HCT116 (cell line): ENCODE results near the gene FGF19. TPM values are rescaled to one million over a fixed set of nuclear protein-coding genes. Genes with fewer than 3 reads are reported as not detected.

Experiments used
- ATAC-seq: fragments of 200-7000 bp; cut with Tn5 transposase; 2 replicates; pipeline ENCODE4 v1.9.1; 2020; ENCODE audit warnings: mild to moderate bottlenecking, moderate library complexity
- BruUV-seq: library from RNA; stranded (reverse); fragments of 400-500 nt; replicated peaks from 2 replicates; lab custom pipeline; 2021; lab: Mats Ljungman, UMichigan
- CTCF ChIA-PET: fragments of 300-600 bp; sonication (Branson Sonifier 250); formaldehyde crosslinking; loops from one replicate; lab custom pipeline; 2021; ENCODE audit warnings: antibody characterized with exemption; lab: Charles Lee
- POLR2A ChIA-PET: fragments of 300-600, 350-600 bp; sonication (Branson Sonifier 250); formaldehyde crosslinking; loops from one replicate; lab custom pipeline; 2021; ENCODE audit warnings: antibody characterized with exemption; lab: Charles Lee
- RAD21 ChIA-PET, 2 experiments: fragments of 300-600 bp; sonication (Branson Sonifier 250); formaldehyde crosslinking; loops; one replicate each; lab custom pipeline; 2023; ENCODE audit warnings: low total read pairs in 2 of 2; ENCODE audit not compliant: uncharacterized antibody in 2 of 2, unreplicated experiment in 2 of 2, low non-redundant PET in 1 of 2; lab: Charles Lee
- DNase-seq: peaks from one replicate; pipeline ENCODE4 v3.0.0-alpha.2; 2010; ENCODE audit warnings: low read depth, low spot score
- H2AFZ ChIP-seq: fragments of 200-600 bp; shearing (Covaris generic), sonication (generic); 2 replicates; pipeline ENCODE4 v1.6.1; 2017; ENCODE audit warnings: low read depth, mixed run types, mixed read lengths, antibody characterized with exemption, low read length; ENCODE audit not compliant: poor library complexity, severe bottlenecking
- H3K27ac ChIP-seq: 2 replicates; pipeline ENCODE4 v1.5.1; 2012; ENCODE audit warnings: low read depth, low read length
- H3K27me3 ChIP-seq: fragments of 200-600 bp; sonication (generic); 2 replicates; pipeline ENCODE4 v1.6.1; 2016; ENCODE audit warnings: mixed run types, low read length, mixed read lengths; ENCODE audit not compliant: insufficient read depth
- H3K36me3 ChIP-seq, 2 experiments: fragments of 200-500 bp in 1 of 2; fragments of 200-600 bp in 1 of 2; sonication (Bioruptor generic) in 1 of 2; sonication (generic) in 1 of 2; 2 replicates each; pipeline versions ENCODE4 v1.5.1 to v1.6.1; 2014 to 2016; ENCODE audit warnings: low read length in 2 of 2, inconsistent platforms in 1 of 2, mixed read lengths in 1 of 2, mixed run types in 1 of 2; ENCODE audit not compliant: insufficient read depth in 2 of 2, control insufficient read depth in 1 of 2
- H3K4me1 ChIP-seq, 2 experiments: fragments of 200-600 bp in 1 of 2; sonication (generic) in 1 of 2; 2 replicates each; pipeline versions ENCODE4 v1.5.1 to v1.6.1; 2012 to 2017; ENCODE audit warnings: low read length in 2 of 2, inconsistent platforms in 1 of 2, mild to moderate bottlenecking in 1 of 2, mixed read lengths in 1 of 2, mixed run types in 1 of 2, moderate library complexity in 1 of 2; ENCODE audit not compliant: insufficient read depth in 2 of 2, control insufficient read depth in 1 of 2
- H3K4me2 ChIP-seq: fragments of 200-600 bp; sonication (generic); 2 replicates; pipeline ENCODE4 v1.6.1; 2017; ENCODE audit warnings: mixed run types, low read length, mixed read lengths
- H3K4me3 ChIP-seq, 2 experiments: fragments of 200-600 bp in 1 of 2; sonication (generic) in 1 of 2; replicated peaks in 1 of 2; 2 replicates each; pipeline ENCODE4 v1.5.1; 2011 to 2016; ENCODE audit warnings: low read length in 2 of 2, control low read depth in 1 of 2, low read depth in 1 of 2, mild to moderate bottlenecking in 1 of 2, mixed read lengths in 1 of 2, mixed run types in 1 of 2
- H3K79me2 ChIP-seq: fragments of 200-600 bp; sonication (generic); 2 replicates; pipeline ENCODE4 v1.6.1; 2017; ENCODE audit warnings: mild to moderate bottlenecking, mixed run types, low read length, moderate library complexity, mixed read lengths; ENCODE audit not compliant: insufficient read depth
- H3K9ac ChIP-seq: fragments of 200-600 bp; sonication (generic); 2 replicates; pipeline ENCODE4 v1.6.1; 2016; ENCODE audit warnings: low read length, mixed read lengths
- H3K9me2 ChIP-seq: fragments of 200-600 bp; sonication (generic), shearing (Covaris generic); 2 replicates; pipeline ENCODE4 v1.6.1; 2017; ENCODE audit warnings: mixed run types, mild to moderate bottlenecking, moderate library complexity; ENCODE audit not compliant: insufficient read depth
- H3K9me3 ChIP-seq, 2 experiments: fragments of 200-500 bp in 1 of 2; fragments of 200-600 bp in 1 of 2; sonication (Bioruptor generic) in 1 of 2; sonication (generic) in 1 of 2; 2 replicates each; pipeline ENCODE4 v1.6.1; 2014 to 2017; ENCODE audit warnings: low read length in 2 of 2, mixed read lengths in 2 of 2, inconsistent platforms in 1 of 2, low read depth in 1 of 2, mild to moderate bottlenecking in 1 of 2, mixed run types in 1 of 2, moderate library complexity in 1 of 2; ENCODE audit not compliant: control insufficient read depth in 1 of 2, insufficient read depth in 1 of 2
- H4K20me1 ChIP-seq: fragments of 200-600 bp; sonication (generic), shearing (Covaris generic); 2 replicates; pipeline ENCODE4 v1.6.1; 2017; ENCODE audit warnings: mixed run types, mild to moderate bottlenecking, moderate library complexity; ENCODE audit not compliant: insufficient read depth
- CBX3 ChIP-seq: IDR thresholded peaks from 2 replicates; pipeline ENCODE4 v1.6.1; 2012; ENCODE audit warnings: low read depth
- CEBPB ChIP-seq: IDR thresholded peaks from 2 replicates; pipeline ENCODE4 v1.6.1; 2012; ENCODE audit warnings: low read depth
- EZH2phosphoT487 ChIP-seq: fragments of 200-600 bp; IDR thresholded peaks from 2 replicates; pipeline ENCODE4 v1.6.1; 2018; ENCODE audit warnings: antibody characterized with exemption, borderline replicate concordance
- FOSL1 ChIP-seq: IDR thresholded peaks from 2 replicates; pipeline ENCODE4 v1.6.1; 2012; ENCODE audit warnings: low read depth
- JUND ChIP-seq: IDR thresholded peaks from 2 replicates; pipeline ENCODE4 v1.6.1; 2012
- POLR2A ChIP-seq: IDR thresholded peaks from 2 replicates; pipeline ENCODE4 v1.7.0; 2011; ENCODE audit warnings: borderline replicate concordance; ENCODE audit not compliant: insufficient read depth, insufficient read length; ENCODE audit errors: extremely low read depth
- RAD21 ChIP-seq: IDR thresholded peaks from 2 replicates; pipeline ENCODE4 v1.6.1; 2012; ENCODE audit warnings: low read depth, mild to moderate bottlenecking
- SIN3A ChIP-seq: IDR thresholded peaks from 2 replicates; pipeline ENCODE4 v1.6.1; 2012; ENCODE audit warnings: low read depth
- SP1 ChIP-seq: IDR thresholded peaks from 2 replicates; pipeline ENCODE4 v1.6.1; 2012; ENCODE audit warnings: low read depth
- SRF ChIP-seq: IDR thresholded peaks from 2 replicates; pipeline ENCODE4 v1.6.1; 2012; ENCODE audit warnings: low read depth
- YY1 ChIP-seq: IDR thresholded peaks from 2 replicates; pipeline ENCODE4 v1.6.1; 2011; ENCODE audit warnings: low read length, low read depth, moderate library complexity, mild to moderate bottlenecking; ENCODE audit not compliant: insufficient replicate concordance; ENCODE audit errors: extremely low read depth
- ZFX ChIP-seq: fragments of 450-650 bp; IDR thresholded peaks from 2 replicates; pipeline ENCODE4 v1.6.1; 2017
- ZNF274 ChIP-seq: fragments of 200-500 bp; sonication (Bioruptor generic); IDR thresholded peaks from 2 replicates; pipeline ENCODE4 v1.6.1; 2014; ENCODE audit warnings: mild to moderate bottlenecking, low read depth, low read length, inconsistent platforms
- intact Hi-C: fragments of 100-400 bp; cut with micrococcal nuclease; formaldehyde crosslinking; loops from 2 replicates; pipeline ENCODE4 v1.10.0; 2022
- total RNA-seq: library from RNA; stranded (reverse); gene quantifications from one replicate; pipeline ENCODE4 v1.2.1, GENCODE V29; 2021; ENCODE audit not compliant: unreplicated experiment
- TF ChIP-seq, protein P1 (sequence below): IDR thresholded peaks from 2 replicates; pipeline ENCODE4 v1.6.1; 2012
- TF ChIP-seq, protein P2 (sequence below): IDR thresholded peaks from 2 replicates; pipeline ENCODE4 v1.6.1; 2012
- TF ChIP-seq, protein P3 (sequence below): IDR thresholded peaks from 2 replicates; pipeline ENCODE4 v1.6.1; 2011; ENCODE audit warnings: mild to moderate bottlenecking, low read length, moderate library complexity; ENCODE audit not compliant: insufficient replicate concordance; ENCODE audit errors: extremely low read depth

The FGF19 gene
- total RNA-seq, 1 experiment from 2014 or later: 37.5 TPM

DNA sequence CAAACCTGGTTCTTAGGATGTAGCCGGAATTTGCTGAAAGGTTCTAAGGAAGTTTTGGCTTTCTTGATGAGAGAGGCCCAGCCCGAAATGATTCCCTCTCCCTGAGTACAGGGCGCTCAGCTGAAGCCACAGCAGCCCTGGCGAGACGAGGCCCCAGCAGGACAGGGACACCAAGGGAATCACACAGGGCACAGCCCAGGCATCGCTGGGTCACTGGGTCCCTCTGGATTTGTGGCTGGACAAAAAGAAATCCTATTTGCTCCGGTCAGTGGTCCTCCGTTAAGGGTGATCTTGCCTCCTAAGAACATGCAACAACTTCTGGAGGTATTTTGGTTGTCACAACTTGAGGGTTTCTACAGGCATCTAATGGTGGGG is 6.4 kb downstream of the FGF19 start:
- no peak for ATAC-seq
- Histone ChIP-seq H3K9ac (no peak overlapping the region), H3K9me3 (no peaks in the 10 kb centered on the region), H4K20me1 (no peaks in the 10 kb centered on the region), H2AFZ (no peak overlapping the region), H3K4me2 (peak overlapping the region; percentile 24), H3K4me3 (no peak overlapping the region), H3K4me1 (peaks cover 54 to 56% of the 10 kb centered on the region in 2 experiments), H3K9me2 (no peaks in the 10 kb centered on the region), H3K79me2 (no peaks in the 10 kb centered on the region; the same call in 1 of the 2 replicates), H3K27ac (peak overlapping the region; percentile 17; the same call in 1 of the 2 replicates), H3K36me3 (no peaks in the 10 kb centered on the region), H3K27me3 (no peaks in the 10 kb centered on the region)
- DNase-seq: no peak
- CTCF ChIA-PET: no interaction called here
- no TSS peak for BruUV-seq
- intact Hi-C loops: no loop called here
- POLR2A ChIA-PET: no interaction called here
- RAD21 ChIA-PET: interaction anchor here in 1 of 2 experiments (0.8 kb wide), 1 partner anchor 191 kb away, joined by 3 read pairs; no protein-coding TSS in a partner anchor
- TF ChIP-seq, protein P1, sequence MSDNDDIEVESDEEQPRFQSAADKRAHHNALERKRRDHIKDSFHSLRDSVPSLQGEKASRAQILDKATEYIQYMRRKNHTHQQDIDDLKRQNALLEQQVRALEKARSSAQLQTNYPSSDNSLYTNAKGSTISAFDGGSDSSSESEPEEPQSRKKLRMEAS: no peak
- peak; percentile 54; the same call in 1 of the 2 replicates for TF ChIP-seq SIN3A
- TF ChIP-seq CBX3: 0 out of 2 replicates have a peak, but pooled peaks have one; percentile 5
- TF ChIP-seq, protein P2, sequence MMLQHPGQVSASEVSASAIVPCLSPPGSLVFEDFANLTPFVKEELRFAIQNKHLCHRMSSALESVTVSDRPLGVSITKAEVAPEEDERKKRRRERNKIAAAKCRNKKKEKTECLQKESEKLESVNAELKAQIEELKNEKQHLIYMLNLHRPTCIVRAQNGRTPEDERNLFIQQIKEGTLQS: no peak
- TF ChIP-seq SP1: no peak; the same call in 1 of the 2 replicates

DNA sequence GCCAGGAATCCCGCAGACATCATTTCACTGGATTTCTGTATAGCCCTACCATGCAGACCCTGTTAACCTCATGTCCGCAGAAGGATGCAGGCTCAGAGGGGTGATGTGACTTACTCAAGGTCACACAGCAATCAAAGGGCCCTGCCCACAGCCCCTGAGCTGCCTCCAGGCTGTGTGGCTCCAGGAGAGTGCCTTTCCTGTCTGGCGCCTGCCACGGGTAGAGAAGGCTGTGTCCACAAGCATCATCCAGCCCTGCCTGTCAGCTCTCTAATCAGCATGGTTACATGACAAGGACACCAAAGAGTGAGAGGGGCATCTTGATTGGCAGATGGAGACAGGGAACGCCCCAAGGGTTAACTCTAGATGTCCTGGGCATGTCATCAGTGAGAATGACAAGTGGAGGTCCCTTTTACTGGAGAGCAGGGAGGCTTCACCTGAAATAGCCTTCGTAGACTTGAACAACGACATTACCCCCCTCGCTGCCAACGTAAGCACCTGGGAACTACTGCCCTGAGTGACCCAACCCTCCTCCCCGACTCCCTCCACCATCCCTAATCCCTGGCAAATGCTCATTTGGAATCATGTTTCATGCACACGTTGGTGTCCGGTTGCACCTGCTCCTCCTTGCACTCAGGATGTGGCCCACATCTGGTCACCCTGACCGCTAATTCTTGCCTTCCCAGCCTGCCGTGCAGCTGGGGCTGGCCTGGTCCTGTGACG is 6.9 kb downstream of the FGF19 start:
- ATAC-seq (peak; percentile 39), DNase-seq (no peak)
- Histone ChIP-seq H3K27ac (peak overlapping the region; percentile 17; the same call in 1 of the 2 replicates), H4K20me1 (no peaks in the 10 kb centered on the region), H3K36me3 (no peaks in the 10 kb centered on the region), H3K4me2 (peak overlapping the region; percentile 24), H3K4me1 (peaks cover 53 to 54% of the 10 kb centered on the region in 2 experiments), H3K27me3 (no peaks in the 10 kb centered on the region), H2AFZ (no peak overlapping the region), H3K9me2 (no peaks in the 10 kb centered on the region), H3K79me2 (no peaks in the 10 kb centered on the region; the same call in 1 of the 2 replicates), H3K4me3 (no peak overlapping the region), H3K9me3 (no peaks in the 10 kb centered on the region; a peak in 1 of 4 replicates), H3K9ac (no peak overlapping the region)
- intact Hi-C loops: no loop called here
- ChIA-PET CTCF (no interaction called here), RAD21 (interaction anchor here in 1 of 2 experiments (0.8 kb wide), 1 partner anchor 192 kb away, joined by 3 read pairs; no protein-coding TSS in a partner anchor), POLR2A (interaction anchor here (0.9 to 1.1 kb wide), 3 partner anchors 7 to 252 kb away, joined by 3 to 6 read pairs (median 4); no protein-coding TSS in a partner anchor)
- BruUV-seq: no TSS peak
- TF ChIP-seq FOSL1 (no peak), ZNF274 (no peak), CEBPB (no peak), YY1 (no peak), ZFX (no peak), JUND (0 out of 2 replicates have a peak, but pooled peaks have one; percentile 23), SP1 (0 out of 2 replicates have a peak, but pooled peaks have one; percentile 26), RAD21 (no peak), POLR2A (no peak), SRF (no peak), EZH2phosphoT487 (no peak)
- TF ChIP-seq, protein P2: no peak
- TF ChIP-seq, protein P3, sequence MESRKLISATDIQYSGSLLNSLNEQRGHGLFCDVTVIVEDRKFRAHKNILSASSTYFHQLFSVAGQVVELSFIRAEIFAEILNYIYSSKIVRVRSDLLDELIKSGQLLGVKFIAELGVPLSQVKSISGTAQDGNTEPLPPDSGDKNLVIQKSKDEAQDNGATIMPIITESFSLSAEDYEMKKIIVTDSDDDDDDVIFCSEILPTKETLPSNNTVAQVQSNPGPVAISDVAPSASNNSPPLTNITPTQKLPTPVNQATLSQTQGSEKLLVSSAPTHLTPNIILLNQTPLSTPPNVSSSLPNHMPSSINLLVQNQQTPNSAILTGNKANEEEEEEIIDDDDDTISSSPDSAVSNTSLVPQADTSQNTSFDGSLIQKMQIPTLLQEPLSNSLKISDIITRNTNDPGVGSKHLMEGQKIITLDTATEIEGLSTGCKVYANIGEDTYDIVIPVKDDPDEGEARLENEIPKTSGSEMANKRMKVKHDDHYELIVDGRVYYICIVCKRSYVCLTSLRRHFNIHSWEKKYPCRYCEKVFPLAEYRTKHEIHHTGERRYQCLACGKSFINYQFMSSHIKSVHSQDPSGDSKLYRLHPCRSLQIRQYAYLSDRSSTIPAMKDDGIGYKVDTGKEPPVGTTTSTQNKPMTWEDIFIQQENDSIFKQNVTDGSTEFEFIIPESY: no peak
- TF ChIP-seq, protein P1: peak; percentile 65
